Caco-2 (cell line): ENCODE results near the gene FGFRL1. TPM values are rescaled to one million over a fixed set of nuclear protein-coding genes. Genes with fewer than 3 reads are reported as not detected.
A peak's percentile ranks its signal among the peaks of the same experiment; 100 is the strongest.

Source experiments
- BruUV-seq: library from RNA; stranded (reverse); fragments of 400-500 nt; replicated peaks from 2 replicates; lab custom pipeline; 2021; lab: Mats Ljungman, UMichigan
- CTCF ChIA-PET: fragments of 300-600 bp; sonication (Branson Sonifier 250); formaldehyde crosslinking; loops from one replicate; lab custom pipeline; 2022; ENCODE audit warnings: antibody characterized with exemption; lab: Charles Lee
- POLR2A ChIA-PET: fragments of 300-600 bp; sonication (Branson Sonifier 250); formaldehyde crosslinking; loops from one replicate; lab custom pipeline; 2022; ENCODE audit warnings: antibody characterized with exemption; lab: Charles Lee
- DNase-seq, 2 experiments: peaks; one replicate each; pipeline versions ENCODE4 v3.0.0 to v3.0.0-alpha.2; 2020 to 2022
- H3K27me3 ChIP-seq: replicated peaks from 2 replicates; pipeline ENCODE4 v1.6.0; 2011; ENCODE audit warnings: low read length; ENCODE audit not compliant: control insufficient read depth, insufficient read depth
- H3K36me3 ChIP-seq: 2 replicates; pipeline ENCODE4 v1.5.1; 2011; ENCODE audit warnings: low read length; ENCODE audit not compliant: control insufficient read depth, insufficient read depth
- H3K4me1 ChIP-seq: fragments of 250-450 bp; sonication (Bioruptor Pico); 2 replicates; pipeline ENCODE4 v1.5.1; 2020; ENCODE audit warnings: mild to moderate bottlenecking
- H3K4me3 ChIP-seq: 2 replicates; pipeline ENCODE4 v1.5.1; 2011; ENCODE audit warnings: low read depth, mild to moderate bottlenecking, control low read depth, low read length
- H3K9me3 ChIP-seq: fragments of 250-450 bp; sonication (Bioruptor Pico); 2 replicates; pipeline ENCODE4 v1.5.1; 2020; ENCODE audit warnings: mild to moderate bottlenecking, moderate library complexity
- H3K27ac Mint-ChIP-seq: one replicate; pipeline ENCODE4 v1.8.0; 2022; ENCODE audit warnings: mixed read lengths; ENCODE audit not compliant: unreplicated experiment
- H3K27me3 Mint-ChIP-seq: one replicate; pipeline ENCODE4 v1.8.0; 2022; ENCODE audit warnings: mixed read lengths; ENCODE audit not compliant: insufficient read depth, unreplicated experiment
- H3K36me3 Mint-ChIP-seq: one replicate; pipeline ENCODE4 v1.8.0; 2022; ENCODE audit warnings: mild to moderate bottlenecking, mixed read lengths; ENCODE audit not compliant: insufficient read depth, unreplicated experiment
- H3K4me1 Mint-ChIP-seq: one replicate; pipeline ENCODE4 v1.8.0; 2022; ENCODE audit warnings: low read depth, mixed read lengths; ENCODE audit not compliant: unreplicated experiment
- H3K4me3 Mint-ChIP-seq: one replicate; pipeline ENCODE4 v1.8.0; 2022; ENCODE audit warnings: mild to moderate bottlenecking, moderate library complexity, mixed read lengths; ENCODE audit not compliant: unreplicated experiment
- H3K9me3 Mint-ChIP-seq: one replicate; pipeline ENCODE4 v1.8.0; 2022; ENCODE audit warnings: mixed read lengths; ENCODE audit not compliant: unreplicated experiment
- intact Hi-C: fragments of 100-400 bp; cut with micrococcal nuclease; formaldehyde crosslinking; loops from one replicate; pipeline ENCODE4 v1.10.0; 2022; ENCODE audit not compliant: unreplicated experiment
- total RNA-seq: library from RNA; stranded (reverse); gene quantifications from 2 replicates; pipeline ENCODE4 v1.2.3, GENCODE V29; 2022
- TF ChIP-seq, protein P1 (sequence below), 2 experiments: fragments of 200-600 bp in 1 of 2; IDR thresholded peaks; 1 replicate in 1 of 2; 2 replicates in 1 of 2; pipeline versions ENCODE4 v1.5.1 to v1.8.0; 2011 to 2022; ENCODE audit warnings: antibody characterized with exemption in 1 of 2, control low read depth in 1 of 2, inconsistent platforms in 1 of 2, low read depth in 1 of 2, low read length in 1 of 2, mild to moderate bottlenecking in 1 of 2, moderate library complexity in 1 of 2; ENCODE audit not compliant: insufficient read depth in 1 of 2, severe bottlenecking in 1 of 2, unreplicated experiment in 1 of 2

FGFRL1 gene
- total RNA-seq, 1 experiment from 2014 or later = 26.0 TPM

DNA sequence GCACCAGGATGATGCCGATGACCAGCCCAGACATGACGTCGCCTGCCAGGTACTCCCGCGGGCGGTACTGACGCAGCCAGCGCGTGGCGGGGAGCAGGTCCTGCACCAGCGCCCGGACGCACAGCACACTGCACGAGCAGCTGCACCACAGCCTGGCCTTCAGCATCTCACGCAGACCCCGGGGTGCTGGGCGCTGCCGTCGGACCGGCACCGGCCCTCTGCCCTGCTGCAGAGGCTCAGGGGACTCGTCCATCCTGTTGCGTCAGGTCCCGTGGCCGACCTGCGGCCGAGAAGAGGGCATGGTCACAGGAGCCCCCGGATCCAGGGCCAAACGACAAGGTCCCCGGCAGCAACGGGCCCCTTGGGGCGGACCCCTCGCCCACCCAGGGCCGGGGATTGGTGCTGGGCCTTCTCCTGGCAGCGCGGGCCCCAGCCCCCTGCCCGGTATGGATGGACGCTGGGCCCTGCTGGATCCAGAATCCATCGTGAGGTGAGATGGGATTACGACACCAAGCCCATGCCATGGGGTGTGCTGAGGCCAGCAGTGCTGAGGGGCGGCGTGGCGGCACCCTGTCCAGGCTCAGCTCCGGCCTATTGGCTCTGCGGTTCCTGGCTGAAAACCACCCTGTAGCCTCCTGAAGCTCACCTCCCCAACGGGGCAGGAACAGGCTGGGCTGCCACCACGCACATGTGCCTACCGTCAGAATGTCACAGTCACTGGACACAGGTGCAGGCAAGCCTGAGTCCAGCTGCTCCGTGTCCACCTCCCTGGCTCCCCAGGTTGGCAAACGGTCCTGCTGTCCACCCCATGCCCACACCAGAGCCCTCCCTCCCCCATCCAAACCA lies 19.8 kb upstream of the FGFRL1 start:
- peak overlapping the region; percentile 71 for H3K4me3 Mint-ChIP-seq
- no peaks in the 10 kb centered on the region for H3K27me3 Mint-ChIP-seq
- H3K27ac Mint-ChIP-seq = peak overlapping the region; percentile 88
- POLR2A ChIA-PET = interaction anchor here (0.9 kb wide), 1 partner anchor 60 kb away, joined by 5 read pairs; the partner anchor contains the start of genes GAK and TMEM175
- intact Hi-C loops = loop anchor here (5.0 kb wide), 1 partner anchor 59 kb away; the partner anchor contains the start of genes GAK and TMEM175
- H3K4me1 Mint-ChIP-seq = no peaks in the 10 kb centered on the region
- BruUV-seq = no TSS peak
- no peak for DNase-seq
- H3K4me1 ChIP-seq = peaks cover 48% of the 10 kb centered on the region
- no peaks in the 10 kb centered on the region for H3K9me3 Mint-ChIP-seq
- TF ChIP-seq, protein P1, sequence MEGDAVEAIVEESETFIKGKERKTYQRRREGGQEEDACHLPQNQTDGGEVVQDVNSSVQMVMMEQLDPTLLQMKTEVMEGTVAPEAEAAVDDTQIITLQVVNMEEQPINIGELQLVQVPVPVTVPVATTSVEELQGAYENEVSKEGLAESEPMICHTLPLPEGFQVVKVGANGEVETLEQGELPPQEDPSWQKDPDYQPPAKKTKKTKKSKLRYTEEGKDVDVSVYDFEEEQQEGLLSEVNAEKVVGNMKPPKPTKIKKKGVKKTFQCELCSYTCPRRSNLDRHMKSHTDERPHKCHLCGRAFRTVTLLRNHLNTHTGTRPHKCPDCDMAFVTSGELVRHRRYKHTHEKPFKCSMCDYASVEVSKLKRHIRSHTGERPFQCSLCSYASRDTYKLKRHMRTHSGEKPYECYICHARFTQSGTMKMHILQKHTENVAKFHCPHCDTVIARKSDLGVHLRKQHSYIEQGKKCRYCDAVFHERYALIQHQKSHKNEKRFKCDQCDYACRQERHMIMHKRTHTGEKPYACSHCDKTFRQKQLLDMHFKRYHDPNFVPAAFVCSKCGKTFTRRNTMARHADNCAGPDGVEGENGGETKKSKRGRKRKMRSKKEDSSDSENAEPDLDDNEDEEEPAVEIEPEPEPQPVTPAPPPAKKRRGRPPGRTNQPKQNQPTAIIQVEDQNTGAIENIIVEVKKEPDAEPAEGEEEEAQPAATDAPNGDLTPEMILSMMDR (IDR thresholded peaks at IDR 0.05; ENCODE audit: insufficient read depth in 1 of 2, low read depth in 1 of 2, low read length in 1 of 2, severe bottlenecking in 1 of 2, unreplicated experiment in 1 of 2) = no peak
- peak overlapping the region; percentile 11; the same call in 1 of the 2 replicates for H3K4me3 ChIP-seq
- no peaks in the 10 kb centered on the region; the same call in 1 of the 2 replicates for H3K36me3 ChIP-seq
- H3K27me3 ChIP-seq = no peaks in the 10 kb centered on the region
- CTCF ChIA-PET = interaction anchor here (1.5 kb wide), 1 partner anchor 59 kb away, joined by 3 read pairs; the partner anchor contains the start of genes GAK and TMEM175
- no peaks in the 10 kb centered on the region for H3K9me3 ChIP-seq
- peaks cover 23% of the 10 kb centered on the region for H3K36me3 Mint-ChIP-seq

DNA sequence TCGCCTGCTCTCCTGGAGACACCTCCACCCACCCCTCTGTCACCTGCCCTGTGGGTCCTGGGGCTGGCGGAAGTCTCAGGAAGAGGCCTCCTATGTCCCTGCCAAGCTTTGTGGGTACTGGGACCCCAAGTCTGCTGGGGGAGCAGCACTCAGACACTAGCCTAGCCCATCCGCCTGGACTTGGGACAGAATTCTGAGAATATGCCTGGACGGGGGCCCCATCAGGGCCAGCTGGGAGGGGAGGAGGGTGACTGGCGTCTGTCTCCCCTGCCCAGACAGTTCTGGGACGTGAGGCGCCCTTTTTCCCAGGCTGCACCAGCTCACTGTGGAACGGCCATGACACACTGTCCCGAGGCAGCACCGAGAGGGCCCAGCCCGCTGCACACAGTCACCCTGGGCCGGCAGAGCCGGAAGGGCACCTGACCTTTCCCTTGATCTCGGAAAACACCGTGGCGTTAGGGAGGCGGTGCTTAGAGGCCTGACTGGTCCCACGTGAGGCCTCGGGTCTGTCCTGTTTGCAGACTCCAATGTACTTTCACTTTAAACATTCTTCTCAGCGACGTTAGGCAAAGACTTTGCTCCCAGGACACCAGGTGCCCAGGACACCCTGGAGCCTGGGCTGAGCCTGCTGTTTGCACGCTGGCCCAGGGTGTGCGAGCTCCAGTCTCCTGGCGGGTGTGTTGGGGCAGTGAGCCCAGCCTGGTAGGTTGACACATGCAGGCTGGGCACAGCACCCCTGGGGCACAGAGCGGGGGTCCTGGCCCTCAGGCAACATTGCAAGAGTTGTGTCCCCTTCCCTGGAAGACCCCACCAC lies 18.9 kb upstream of the FGFRL1 start:
- Mint-ChIP-seq H3K27me3 (no peaks in the 10 kb centered on the region), H3K27ac (peak overlapping the region; percentile 88), H3K9me3 (no peaks in the 10 kb centered on the region), H3K4me1 (no peaks in the 10 kb centered on the region), H3K4me3 (peak overlapping the region; percentile 71), H3K36me3 (peaks cover 22% of the 10 kb centered on the region)
- no peaks in the 10 kb centered on the region for H3K9me3 ChIP-seq
- H3K36me3 ChIP-seq = no peaks in the 10 kb centered on the region; the same call in 1 of the 2 replicates
- BruUV-seq = TSS peak; percentile 40
- peaks cover 48% of the 10 kb centered on the region for H3K4me1 ChIP-seq
- intact Hi-C loops = loop anchor here (5.0 kb wide), 1 partner anchor 60 kb away; the partner anchor contains the start of genes GAK and TMEM175
- H3K4me3 ChIP-seq = peak overlapping the region; percentile 42
- ChIA-PET CTCF (interaction anchor here (1.5 kb wide), 1 partner anchor 60 kb away, joined by 3 read pairs; the partner anchor contains the start of genes GAK and TMEM175), POLR2A (interaction anchor here (0.9 kb wide), 1 partner anchor 60 kb away, joined by 5 read pairs; the partner anchor contains the start of genes GAK and TMEM175)
- peak; percentile 93 to 95 for DNase-seq
- TF ChIP-seq, protein P1 (IDR thresholded peaks at IDR 0.05; ENCODE audit: insufficient read depth in 1 of 2, low read depth in 1 of 2, low read length in 1 of 2, severe bottlenecking in 1 of 2, unreplicated experiment in 1 of 2) = no peak
- no peaks in the 10 kb centered on the region for H3K27me3 ChIP-seq
